Activated CD4-positive, alpha-beta T cell treated with anti-CD3 and anti-CD28 coated beads, Interleukin-2, amount 50 U/mL, for 24 hours (primary cell): ENCODE results near the gene VCP.
"Not testable (repeated sequence)": the region's sequence is repeated elsewhere in the genome, so short reads cannot be mapped to it uniquely, and the experiment has no call there.

Source experiments
- DNase-seq, 2 donors: peaks; one replicate each; pipeline ENCODE4 v3.0.0-alpha.2; 2020; ENCODE audit warnings: low read depth in 1 of 2, low spot score in 1 of 2

VCP gene

GRCh38 chr9:35026671-35027070 is 45.8 kb downstream of the VCP start:
- DNase-seq = no peak

DNA sequence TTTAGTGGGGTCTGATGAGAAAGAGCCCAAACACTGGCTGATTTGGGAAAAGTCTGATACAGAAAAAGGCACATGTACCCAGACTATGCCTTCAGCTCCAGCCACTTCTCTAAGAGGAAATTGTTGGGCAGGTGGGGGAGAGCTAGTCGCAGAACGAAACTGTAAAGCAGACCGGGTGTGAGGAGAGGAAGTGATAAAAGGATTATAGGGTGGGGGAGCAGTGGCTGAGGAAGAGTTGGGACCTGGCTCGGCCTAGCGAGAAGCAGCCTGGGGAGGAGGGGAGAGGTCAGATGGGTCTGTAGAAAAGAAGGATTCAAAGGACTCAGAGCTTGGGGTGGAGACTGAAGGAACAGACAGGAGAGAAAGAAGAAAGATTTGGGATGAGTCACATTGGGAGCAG is 49.0 kb downstream of the VCP start:
- DNase-seq = not testable (repeated sequence)

- no peak for DNase-seq
Observed at GRCh38 chr9:35014517-35014916, 57.9 kb downstream of the VCP start.

- no peak for DNase-seq
Observed at GRCh38 chr9:35010351-35010958, 62.0 kb downstream of the VCP start.
